CD8-positive, alpha-beta memory T cell (primary cell): ENCODE results near the gene CHMP2A. TPM values are rescaled to one million over a fixed set of nuclear protein-coding genes. Genes with fewer than 3 reads are reported as not detected.
A peak's percentile ranks its signal among the peaks of the same experiment; 100 is the strongest.

Source experiments
- CTCF ChIA-PET: fragments of 350-600 bp; sonication (Branson Sonifier 250); formaldehyde crosslinking; loops from one replicate; lab custom pipeline; 2021; ENCODE audit warnings: antibody characterized with exemption; lab: Charles Lee
- POLR2A ChIA-PET: fragments of 350-600 bp; sonication (Branson Sonifier 250); formaldehyde crosslinking; loops from one replicate; lab custom pipeline; 2021; ENCODE audit warnings: antibody characterized with exemption; lab: Charles Lee
- DNase-seq, 5 donors: peaks; one replicate each; pipeline versions ENCODE4 v3.0.0 to v3.0.0-alpha.2; 2020 to 2022; ENCODE audit warnings: mixed read lengths in 1 of 5
- H3K27ac ChIP-seq: one replicate; pipeline ENCODE4 v1.7.0; 2013; ENCODE audit warnings: low read depth, mild to moderate bottlenecking, low read length, moderate library complexity
- H3K27me3 ChIP-seq: 2 replicates; pipeline ENCODE4 v1.7.0; 2013; ENCODE audit warnings: low read length, mild to moderate bottlenecking; ENCODE audit not compliant: insufficient read depth, poor library complexity, severe bottlenecking
- H3K36me3 ChIP-seq: 2 replicates; pipeline ENCODE4 v1.7.0; 2013; ENCODE audit warnings: mild to moderate bottlenecking, low read length, moderate library complexity; ENCODE audit not compliant: insufficient read depth
- H3K4me1 ChIP-seq: 2 replicates; pipeline ENCODE4 v1.7.0; 2013; ENCODE audit warnings: mild to moderate bottlenecking, low read length, moderate library complexity; ENCODE audit not compliant: insufficient read depth
- H3K4me3 ChIP-seq: 2 replicates; pipeline ENCODE4 v1.7.0; 2013; ENCODE audit warnings: mild to moderate bottlenecking, low read length
- H3K9me3 ChIP-seq: 2 replicates; pipeline ENCODE4 v1.7.0; 2013; ENCODE audit warnings: mild to moderate bottlenecking, low read length
- H3K27ac Mint-ChIP-seq, 8 donors: one replicate each; pipeline ENCODE4 v1.8.0; 2020 to 2021; ENCODE audit warnings: mixed read lengths in 8 of 8, mild to moderate bottlenecking in 6 of 8, inconsistent platforms in 3 of 8, moderate library complexity in 3 of 8
- H3K27me3 Mint-ChIP-seq, 2 donors: one replicate each; pipeline ENCODE4 v1.8.0; 2020 to 2021; ENCODE audit warnings: mixed read lengths in 2 of 2, mild to moderate bottlenecking in 1 of 2, moderate library complexity in 1 of 2
- H3K36me3 Mint-ChIP-seq, 3 donors: one replicate each; pipeline ENCODE4 v1.8.0; 2020 to 2021; ENCODE audit warnings: mixed read lengths in 3 of 3, inconsistent platforms in 1 of 3, mild to moderate bottlenecking in 1 of 3
- H3K4me1 Mint-ChIP-seq, 3 donors: one replicate each; pipeline ENCODE4 v1.8.0; 2020 to 2021; ENCODE audit warnings: mixed read lengths in 3 of 3, inconsistent platforms in 1 of 3, mild to moderate bottlenecking in 1 of 3
- H3K4me3 Mint-ChIP-seq, 7 donors: one replicate each; pipeline ENCODE4 v1.8.0; 2020 to 2021; ENCODE audit warnings: mixed read lengths in 7 of 7, mild to moderate bottlenecking in 6 of 7, moderate library complexity in 4 of 7, inconsistent platforms in 2 of 7
- H3K9me3 Mint-ChIP-seq, 5 donors: one replicate each; pipeline ENCODE4 v1.8.0; 2020 to 2022; ENCODE audit warnings: mixed read lengths in 5 of 5, mild to moderate bottlenecking in 3 of 5, moderate library complexity in 2 of 5, inconsistent platforms in 1 of 5
- polyA plus RNA-seq: library from polyadenylated mRNA; unstranded; fragments of 300-500 nt; fragmentation: Illumina TruSeq; gene quantifications from one replicate; pipeline ENCODE4 v1.2.3, GENCODE V29; 2021
- total RNA-seq, 2 experiments: library from RNA; stranded (reverse); gene quantifications; one replicate each; pipeline ENCODE4 v1.2.3, GENCODE V29; 2021

CHMP2A gene
- total and polyA plus RNA-seq, 3 experiments from 2014 or later, result 88.8 to 198 (median 89.7) TPM

GRCh38 chr19:58535857-58536256, 19.0 kb downstream of the CHMP2A start:
- ChIA-PET POLR2A (no interaction called here), CTCF (interaction anchor here (4.3 kb wide), 1 partner anchor 16 kb away, joined by 14 read pairs; the partner anchor contains the start of gene ZBTB45)
- Histone ChIP-seq H3K27me3 (no peaks in the 10 kb centered on the region), H3K4me3 (no peak overlapping the region), H3K36me3 (no peaks in the 10 kb centered on the region), H3K9me3 (no peaks in the 10 kb centered on the region), H3K27ac (no peak overlapping the region), H3K4me1 (peaks cover 5% of the 10 kb centered on the region)
- no peaks in the 10 kb centered on the region for H3K36me3 Mint-ChIP-seq
- H3K9me3 Mint-ChIP-seq, result no peaks in the 10 kb centered on the region
- no peak for DNase-seq
- peaks cover 5 to 10% (median 9%) of the 10 kb centered on the region in 3 donors for H3K4me1 Mint-ChIP-seq
- no peak overlapping the region for H3K27ac Mint-ChIP-seq
- no peak overlapping the region for H3K4me3 Mint-ChIP-seq
- peaks cover 14 to 29% of the 10 kb centered on the region in 2 donors for H3K27me3 Mint-ChIP-seq

- Histone ChIP-seq H3K27me3 (no peaks in the 10 kb centered on the region), H3K4me3 (no peak overlapping the region), H3K4me1 (no peaks in the 10 kb centered on the region), H3K9me3 (no peaks in the 10 kb centered on the region), H3K27ac (no peak overlapping the region), H3K36me3 (no peaks in the 10 kb centered on the region)
- ChIA-PET POLR2A (no interaction called here), CTCF (no interaction called here)
- H3K4me3 Mint-ChIP-seq, result no peak overlapping the region
- no peaks in the 10 kb centered on the region for H3K9me3 Mint-ChIP-seq
- H3K36me3 Mint-ChIP-seq, result no peaks in the 10 kb centered on the region
- peaks cover 9 to 13% of the 10 kb centered on the region in 2 donors for H3K27me3 Mint-ChIP-seq
- no peak for DNase-seq
- H3K4me1 Mint-ChIP-seq, result no peaks in the 10 kb centered on the region
- H3K27ac Mint-ChIP-seq, result peak overlapping the region in 2 of 8 donors; percentile 17 to 72
Measured at GRCh38 chr19:58531034-58531840, 23.7 kb downstream of the CHMP2A start.

DNA sequence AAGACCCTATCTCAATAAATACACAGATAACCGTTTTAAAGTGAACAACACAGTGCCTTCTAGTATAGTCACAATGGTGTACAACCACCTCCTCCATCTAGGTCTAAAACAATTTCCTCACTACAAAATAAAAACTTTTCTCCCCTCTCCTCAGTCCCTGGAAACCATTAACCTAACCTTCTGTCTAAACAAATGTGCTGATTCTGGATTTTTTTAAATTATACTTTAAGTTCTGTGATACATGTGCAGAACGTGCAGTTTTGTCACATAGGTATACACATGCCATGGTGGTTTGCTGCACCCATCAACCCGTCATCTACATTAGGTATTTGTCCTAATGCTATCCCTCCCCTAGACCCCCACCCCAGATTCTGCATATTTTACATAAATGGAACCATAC, 25.5 kb downstream of the CHMP2A start:
- ChIA-PET POLR2A (no interaction called here), CTCF (interaction anchor here (1.1 kb wide), 1 partner anchor 10 kb away, joined by 6 read pairs; the partner anchor contains the start of gene ZBTB45)
- no peaks in the 10 kb centered on the region for H3K36me3 Mint-ChIP-seq

DNA sequence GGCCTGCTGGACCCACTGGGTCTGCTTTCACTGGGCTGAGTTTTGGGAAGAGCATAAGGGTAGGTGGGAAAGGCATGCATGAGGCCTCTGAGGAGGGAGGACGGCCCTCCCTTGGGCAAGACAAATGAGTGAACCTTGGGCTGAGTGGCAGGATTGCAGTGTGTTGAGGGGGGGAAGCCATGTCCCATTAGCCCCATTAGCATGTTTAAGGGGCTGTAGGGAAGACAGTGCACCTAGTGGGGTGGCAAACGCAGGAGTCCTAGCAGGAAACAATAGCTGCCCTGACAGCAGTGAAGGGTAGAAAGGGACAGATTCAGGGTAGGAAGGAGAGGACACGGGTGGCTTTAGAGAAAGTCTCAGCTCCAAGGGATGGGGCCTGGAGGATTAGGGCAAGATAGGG, 32.2 kb downstream of the CHMP2A start:
- Histone ChIP-seq H3K27ac (no peak overlapping the region), H3K27me3 (no peaks in the 10 kb centered on the region), H3K36me3 (no peaks in the 10 kb centered on the region), H3K4me3 (no peak overlapping the region), H3K9me3 (no peaks in the 10 kb centered on the region), H3K4me1 (peaks cover 20% of the 10 kb centered on the region)
- H3K4me1 Mint-ChIP-seq, result peaks cover 26 to 29% (median 28%) of the 10 kb centered on the region in 3 donors
- ChIA-PET CTCF (interaction anchor here (4.6 to 7.4 kb wide), 2 partner anchors 21 to 58 kb away, joined by 29 to 77 read pairs; partner anchors contain the start of gene TRIM28), POLR2A (interaction anchor here (0.7 kb wide), 1 partner anchor 26 kb away, joined by 4 read pairs; no protein-coding TSS in a partner anchor)
- no peak for DNase-seq
- H3K9me3 Mint-ChIP-seq, result peaks cover 0 to 2% (median 0%) of the 10 kb centered on the region in 5 donors
- H3K36me3 Mint-ChIP-seq, result peaks cover 0 to 9% (median 0%) of the 10 kb centered on the region in 3 donors
- peak overlapping the region in 2 of 7 donors; percentile 6 to 8 for H3K4me3 Mint-ChIP-seq
- peak overlapping the region in 2 of 8 donors; percentile 58 to 78 for H3K27ac Mint-ChIP-seq
- peaks cover 0 to 2% of the 10 kb centered on the region in 2 donors for H3K27me3 Mint-ChIP-seq

More for the DNA sequence above, 25.5 kb downstream of the CHMP2A start:
- no peaks in the 10 kb centered on the region for H3K36me3 ChIP-seq
- Mint-ChIP-seq H3K4me3 (peak overlapping the region in 1 of 7 donors; percentile 32), H3K4me1 (no peaks in the 10 kb centered on the region), H3K27me3 (peaks cover 6 to 8% of the 10 kb centered on the region in 2 donors), H3K27ac (no peak overlapping the region), H3K9me3 (peaks cover 0 to 2% (median 0%) of the 10 kb centered on the region in 5 donors)
- no peaks in the 10 kb centered on the region for H3K27me3 ChIP-seq
- DNase-seq, result no peak
- no peaks in the 10 kb centered on the region for H3K4me1 ChIP-seq
- no peak overlapping the region for H3K4me3 ChIP-seq
- no peak overlapping the region for H3K27ac ChIP-seq
- H3K9me3 ChIP-seq, result no peaks in the 10 kb centered on the region

DNA sequence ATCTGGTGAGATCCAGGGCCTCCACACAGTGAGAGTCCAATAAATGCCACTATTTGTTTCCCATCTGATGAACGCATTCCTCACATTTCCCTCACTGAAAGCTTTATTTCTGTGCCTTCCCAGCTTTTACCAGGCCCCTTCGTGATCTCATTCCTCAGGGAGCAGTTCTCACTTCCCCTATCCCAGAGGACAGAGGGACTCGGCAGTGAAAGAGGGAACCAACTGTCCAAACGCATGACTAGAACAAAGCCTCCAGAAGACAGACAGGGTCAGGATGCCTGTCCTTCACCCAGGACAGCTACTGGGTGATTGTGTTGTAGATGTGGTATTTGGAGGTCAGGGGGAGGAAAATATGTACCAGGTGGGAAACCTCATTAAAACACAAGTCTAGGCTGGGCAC, 33.3 kb downstream of the CHMP2A start:
- Histone ChIP-seq H3K4me3 (no peak overlapping the region), H3K9me3 (no peaks in the 10 kb centered on the region), H3K36me3 (no peaks in the 10 kb centered on the region), H3K27ac (no peak overlapping the region), H3K4me1 (peaks cover 20% of the 10 kb centered on the region), H3K27me3 (no peaks in the 10 kb centered on the region)
- peaks cover 0 to 2% of the 10 kb centered on the region in 2 donors for H3K27me3 Mint-ChIP-seq
- CTCF ChIA-PET, result interaction anchor here (3.7 to 7.4 kb wide), 4 partner anchors 22 to 59 kb away, joined by 24 to 77 read pairs (median 37); partner anchors contain the start of genes CHMP2A, MZF1 and TRIM28
- DNase-seq, result no peak
- peak overlapping the region in 3 of 7 donors; percentile 23 to 63 (median 46) for H3K4me3 Mint-ChIP-seq
- peaks cover 26 to 35% (median 29%) of the 10 kb centered on the region in 3 donors for H3K4me1 Mint-ChIP-seq
- peaks cover 0 to 2% (median 0%) of the 10 kb centered on the region in 5 donors for H3K9me3 Mint-ChIP-seq
- peak overlapping the region in 4 of 8 donors; percentile 15 to 78 (median 50) for H3K27ac Mint-ChIP-seq
- peaks cover 0 to 13% (median 0%) of the 10 kb centered on the region in 3 donors for H3K36me3 Mint-ChIP-seq
- POLR2A ChIA-PET, result interaction anchor here (0.6 to 2.6 kb wide), 3 partner anchors 23 to 51 kb away, joined by 3 to 28 read pairs (median 17); partner anchors contain the start of genes MZF1 and TRIM28

DNA sequence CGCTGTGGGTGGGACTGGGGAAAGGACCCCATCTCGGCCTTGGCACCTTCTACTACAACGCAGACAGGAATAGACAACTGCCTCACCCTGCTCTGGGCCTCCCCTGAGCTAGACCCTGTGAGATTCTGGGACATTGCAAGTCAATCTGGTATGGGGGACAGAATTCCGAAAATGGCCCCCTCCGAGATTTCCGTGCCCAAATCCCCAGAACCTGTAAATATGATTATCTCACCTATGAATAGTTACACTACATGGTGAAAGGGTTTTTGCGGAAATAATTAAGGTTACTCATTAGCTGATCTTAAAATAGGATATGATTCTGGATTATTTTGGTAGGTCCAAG, 34.7 kb downstream of the CHMP2A start:
- ChIA-PET POLR2A (interaction anchor here (0.6 to 2.6 kb wide), 15 partner anchors 21 to 337 kb away, joined by 3 to 28 read pairs (median 5); partner anchors contain the start of genes CHMP2A, MZF1, TRIM28 and UBE2M), CTCF (interaction anchor here (0.7 to 7.4 kb wide), 29 partner anchors 8 to 338 kb away, joined by 3 to 77 read pairs (median 5); partner anchors contain the start of genes CHMP2A, ERVK3-1, MZF1 and TRIM28)
- peak overlapping the region; percentile 81 for H3K4me3 ChIP-seq
- peaks cover 6% of the 10 kb centered on the region for H3K36me3 ChIP-seq
- no peaks in the 10 kb centered on the region for H3K9me3 ChIP-seq
- H3K27ac Mint-ChIP-seq, result peak overlapping the region; percentile 90 to 99 (median 98)
- peak overlapping the region; percentile 86 for H3K27ac ChIP-seq
- peak overlapping the region; percentile 90 to 97 (median 95) for H3K4me3 Mint-ChIP-seq
- H3K27me3 Mint-ChIP-seq, result peaks cover 0 to 3% of the 10 kb centered on the region in 2 donors
- H3K9me3 Mint-ChIP-seq, result no peaks in the 10 kb centered on the region
- H3K4me1 Mint-ChIP-seq, result peaks cover 33 to 42% (median 34%) of the 10 kb centered on the region in 3 donors
- peaks cover 20% of the 10 kb centered on the region for H3K4me1 ChIP-seq
- H3K36me3 Mint-ChIP-seq, result peaks cover 0 to 26% (median 4%) of the 10 kb centered on the region in 3 donors
- no peak for DNase-seq
- H3K27me3 ChIP-seq, result no peaks in the 10 kb centered on the region

- Histone ChIP-seq H3K4me1 (peaks cover 23% of the 10 kb centered on the region), H3K4me3 (peak within 1 kb of the TSS; percentile 81), H3K27me3 (no peaks in the 10 kb centered on the region), H3K27ac (peak within 1 kb of the TSS; percentile 86), H3K9me3 (no peaks in the 10 kb centered on the region), H3K36me3 (peaks cover 6% of the 10 kb centered on the region)
- Mint-ChIP-seq H3K36me3 (peaks cover 0 to 29% (median 4%) of the 10 kb centered on the region in 3 donors), H3K4me3 (peak within 1 kb of the TSS; percentile 90 to 97 (median 95)), H3K27me3 (peaks cover 0 to 3% of the 10 kb centered on the region in 2 donors), H3K9me3 (no peaks in the 10 kb centered on the region), H3K4me1 (peaks cover 34 to 46% (median 35%) of the 10 kb centered on the region in 3 donors), H3K27ac (peak within 1 kb of the TSS; percentile 90 to 99 (median 98))
- DNase-seq, result peak; percentile 84 to 90 (median 88)
- POLR2A ChIA-PET, result interaction anchor here (0.6 to 2.6 kb wide), 15 partner anchors 20 to 336 kb away, joined by 3 to 28 read pairs (median 5); partner anchors contain the start of genes CHMP2A, MZF1, TRIM28 and UBE2M
- CTCF ChIA-PET, result interaction anchor here (0.7 to 7.4 kb wide), 30 partner anchors 9 to 338 kb away, joined by 3 to 77 read pairs (median 4); partner anchors contain the start of genes CHMP2A, ERVK3-1, MZF1 and TRIM28
Measured at GRCh38 chr19:58519355-58520256, 35.3 kb downstream of the CHMP2A start, which contains the start of gene ZBTB45. ZBTB45 (minus strand) TSS chr19:58519810; CDS start chr19:58517673, 2,137 bp downstream.
